ENCODE data around the gene SNX30.

The SNX30 gene

GRCh38 chr9:112900901-112901300 is 150.3 kb downstream of the SNX30 start:
- Histone ChIP-seq H3K36me3 (ENCODE audit: control insufficient read depth in 4 of 4, insufficient read depth in 4 of 4, low read length in 3 of 4) (no peaks in the 10 kb centered on the region), H3K4me3 (ENCODE audit: control insufficient read depth in 1 of 7, extremely low read depth in 1 of 7, insufficient read depth in 4 of 7, low read depth in 2 of 7, low read length in 6 of 7) (no peak overlapping the region), H3K27me3 (replicated peaks in 2 of 5; ENCODE audit: control insufficient read depth in 4 of 5, insufficient read depth in 5 of 5, low read length in 4 of 5) (peaks cover 0 to 26% (median 2%) of the 10 kb centered on the region in 5 experiments), H3K4me1 (ENCODE audit: control extremely low read depth in 1 of 4, control insufficient read depth in 4 of 4, insufficient read depth in 4 of 4, low read length in 3 of 4) (peaks cover 0 to 5% (median 1%) of the 10 kb centered on the region in 4 experiments), H3K27ac (ENCODE audit: insufficient read depth in 1 of 2, low read depth in 1 of 2, low read length in 2 of 2, poor library complexity in 1 of 2, severe bottlenecking in 2 of 2) (no peak overlapping the region), H3K9me3 (ENCODE audit: control extremely low read depth in 1 of 5, control insufficient read depth in 4 of 5, insufficient read depth in 2 of 5, low read depth in 1 of 5, low read length in 4 of 5) (no peaks in the 10 kb centered on the region)
- WGBS (ENCODE audit: insufficient coverage): 71% methylated on average over 1 of the region's 1 CpG
- no peak for DNase-seq
- ChIA-PET CTCF (interaction anchor here (8.2 kb wide), 1 partner anchor 59 kb away, joined by 111 read pairs; no protein-coding TSS in a partner anchor), POLR2A (no interaction called here)

- H3K4me1 ChIP-seq (ENCODE audit: control extremely low read depth in 1 of 4, control insufficient read depth in 4 of 4, insufficient read depth in 4 of 4, low read length in 3 of 4): no peaks in the 10 kb centered on the region
- ChIA-PET POLR2A (no interaction called here), CTCF (interaction anchor here (1.0 to 8.2 kb wide), 3 partner anchors 11 to 70 kb away, joined by 3 to 111 read pairs (median 4); no protein-coding TSS in a partner anchor)
- no peak overlapping the region for H3K4me3 ChIP-seq (ENCODE audit: control insufficient read depth in 1 of 7, extremely low read depth in 1 of 7, insufficient read depth in 4 of 7, low read depth in 2 of 7, low read length in 6 of 7)
- WGBS (ENCODE audit: insufficient coverage): 87% methylated on average over 4 of the region's 4 CpGs
- no peak overlapping the region for H3K27ac ChIP-seq (ENCODE audit: insufficient read depth in 1 of 2, low read depth in 1 of 2, low read length in 2 of 2, poor library complexity in 1 of 2, severe bottlenecking in 2 of 2)
- H3K27me3 ChIP-seq (replicated peaks in 2 of 5; ENCODE audit: control insufficient read depth in 4 of 5, insufficient read depth in 5 of 5, low read length in 4 of 5): peaks cover 0 to 11% (median 0%) of the 10 kb centered on the region in 5 experiments
- no peaks in the 10 kb centered on the region for H3K9me3 ChIP-seq (ENCODE audit: control extremely low read depth in 1 of 5, control insufficient read depth in 4 of 5, insufficient read depth in 2 of 5, low read depth in 1 of 5, low read length in 4 of 5)
- DNase-seq: no peak
- no peaks in the 10 kb centered on the region for H3K36me3 ChIP-seq (ENCODE audit: control insufficient read depth in 4 of 4, insufficient read depth in 4 of 4, low read length in 3 of 4)
Observed at GRCh38 chr9:112905084-112905483, 154.5 kb downstream of the SNX30 start.

GRCh38 chr9:112911736-112912135 is 161.2 kb downstream of the SNX30 start:
- H3K27ac ChIP-seq (ENCODE audit: insufficient read depth in 1 of 2, low read depth in 1 of 2, low read length in 2 of 2, poor library complexity in 1 of 2, severe bottlenecking in 2 of 2): no peak overlapping the region
- no peaks in the 10 kb centered on the region for H3K4me1 ChIP-seq (ENCODE audit: control extremely low read depth in 1 of 4, control insufficient read depth in 4 of 4, insufficient read depth in 4 of 4, low read length in 3 of 4)
- 100% methylated on average over 2 of the region's 2 CpGs for WGBS (ENCODE audit: insufficient coverage)
- peaks cover 0 to 5% (median 0%) of the 10 kb centered on the region in 5 experiments for H3K9me3 ChIP-seq (ENCODE audit: control extremely low read depth in 1 of 5, control insufficient read depth in 4 of 5, insufficient read depth in 2 of 5, low read depth in 1 of 5, low read length in 4 of 5)
- POLR2A ChIA-PET: no interaction called here
- no peaks in the 10 kb centered on the region for H3K36me3 ChIP-seq (ENCODE audit: control insufficient read depth in 4 of 4, insufficient read depth in 4 of 4, low read length in 3 of 4)
- no peak overlapping the region for H3K4me3 ChIP-seq (ENCODE audit: control insufficient read depth in 1 of 7, extremely low read depth in 1 of 7, insufficient read depth in 4 of 7, low read depth in 2 of 7, low read length in 6 of 7)
- CTCF ChIA-PET: interaction anchor here (1.5 to 3.4 kb wide), 2 partner anchors 11 to 22 kb away, joined by 3 to 15 read pairs; no protein-coding TSS in a partner anchor
- H3K27me3 ChIP-seq (replicated peaks in 2 of 5; ENCODE audit: control insufficient read depth in 4 of 5, insufficient read depth in 5 of 5, low read length in 4 of 5): peaks cover 0 to 2% (median 0%) of the 10 kb centered on the region in 5 experiments
- DNase-seq: no peak

GRCh38 chr9:112912636-112913035 is 162.1 kb downstream of the SNX30 start:
- no peak overlapping the region for H3K4me3 ChIP-seq (ENCODE audit: control insufficient read depth in 1 of 7, extremely low read depth in 1 of 7, insufficient read depth in 4 of 7, low read depth in 2 of 7, low read length in 6 of 7)
- H3K9me3 ChIP-seq (ENCODE audit: control extremely low read depth in 1 of 5, control insufficient read depth in 4 of 5, insufficient read depth in 2 of 5, low read depth in 1 of 5, low read length in 4 of 5): peaks cover 0 to 5% (median 0%) of the 10 kb centered on the region in 5 experiments
- 100% methylated on average over 3 of the region's 3 CpGs for WGBS (ENCODE audit: insufficient coverage)
- H3K27me3 ChIP-seq (replicated peaks in 2 of 5; ENCODE audit: control insufficient read depth in 4 of 5, insufficient read depth in 5 of 5, low read length in 4 of 5): peaks cover 0 to 2% (median 0%) of the 10 kb centered on the region in 5 experiments
- ChIA-PET CTCF (interaction anchor here (3.4 kb wide), 1 partner anchor 10 kb away, joined by 15 read pairs; no protein-coding TSS in a partner anchor), POLR2A (no interaction called here)
- no peaks in the 10 kb centered on the region for H3K4me1 ChIP-seq (ENCODE audit: control extremely low read depth in 1 of 4, control insufficient read depth in 4 of 4, insufficient read depth in 4 of 4, low read length in 3 of 4)
- no peaks in the 10 kb centered on the region for H3K36me3 ChIP-seq (ENCODE audit: control insufficient read depth in 4 of 4, insufficient read depth in 4 of 4, low read length in 3 of 4)
- no peak overlapping the region for H3K27ac ChIP-seq (ENCODE audit: insufficient read depth in 1 of 2, low read depth in 1 of 2, low read length in 2 of 2, poor library complexity in 1 of 2, severe bottlenecking in 2 of 2)
- no peak for DNase-seq

GRCh38 chr9:112913326-112913725 is 162.8 kb downstream of the SNX30 start:
- CTCF ChIA-PET: interaction anchor here (3.4 kb wide), 1 partner anchor 9 kb away, joined by 15 read pairs; no protein-coding TSS in a partner anchor
- Histone ChIP-seq H3K9me3 (ENCODE audit: control extremely low read depth in 1 of 5, control insufficient read depth in 4 of 5, insufficient read depth in 2 of 5, low read depth in 1 of 5, low read length in 4 of 5) (peaks cover 0 to 5% (median 0%) of the 10 kb centered on the region in 5 experiments), H3K27me3 (replicated peaks in 2 of 5; ENCODE audit: control insufficient read depth in 4 of 5, insufficient read depth in 5 of 5, low read length in 4 of 5) (peaks cover 0 to 2% (median 0%) of the 10 kb centered on the region in 5 experiments), H3K4me1 (ENCODE audit: control extremely low read depth in 1 of 4, control insufficient read depth in 4 of 4, insufficient read depth in 4 of 4, low read length in 3 of 4) (no peaks in the 10 kb centered on the region), H3K36me3 (ENCODE audit: control insufficient read depth in 4 of 4, insufficient read depth in 4 of 4, low read length in 3 of 4) (no peaks in the 10 kb centered on the region), H3K4me3 (ENCODE audit: control insufficient read depth in 1 of 7, extremely low read depth in 1 of 7, insufficient read depth in 4 of 7, low read depth in 2 of 7, low read length in 6 of 7) (no peak overlapping the region), H3K27ac (ENCODE audit: insufficient read depth in 1 of 2, low read depth in 1 of 2, low read length in 2 of 2, poor library complexity in 1 of 2, severe bottlenecking in 2 of 2) (no peak overlapping the region)
- 92% methylated on average over 4 of the region's 4 CpGs for WGBS (ENCODE audit: insufficient coverage)
- DNase-seq: no peak
- POLR2A ChIA-PET: no interaction called here

- Histone ChIP-seq H3K4me1 (ENCODE audit: control extremely low read depth in 1 of 4, control insufficient read depth in 4 of 4, insufficient read depth in 4 of 4, low read length in 3 of 4) (no peaks in the 10 kb centered on the region), H3K27me3 (replicated peaks in 2 of 5; ENCODE audit: control insufficient read depth in 4 of 5, insufficient read depth in 5 of 5, low read length in 4 of 5) (peaks cover 0 to 2% (median 0%) of the 10 kb centered on the region in 5 experiments), H3K27ac (ENCODE audit: insufficient read depth in 1 of 2, low read depth in 1 of 2, low read length in 2 of 2, poor library complexity in 1 of 2, severe bottlenecking in 2 of 2) (no peak overlapping the region), H3K36me3 (ENCODE audit: control insufficient read depth in 4 of 4, insufficient read depth in 4 of 4, low read length in 3 of 4) (no peaks in the 10 kb centered on the region), H3K9me3 (ENCODE audit: control extremely low read depth in 1 of 5, control insufficient read depth in 4 of 5, insufficient read depth in 2 of 5, low read depth in 1 of 5, low read length in 4 of 5) (peaks cover 0 to 5% (median 0%) of the 10 kb centered on the region in 5 experiments), H3K4me3 (ENCODE audit: control insufficient read depth in 1 of 7, extremely low read depth in 1 of 7, insufficient read depth in 4 of 7, low read depth in 2 of 7, low read length in 6 of 7) (no peak overlapping the region)
- ChIA-PET CTCF (no interaction called here), POLR2A (no interaction called here)
- no peak for DNase-seq
- no CpG with 5 or more reads among the region's 2 CpGs for WGBS (ENCODE audit: insufficient coverage)
Observed at GRCh38 chr9:112914524-112914923, 164.0 kb downstream of the SNX30 start.

- no peak for DNase-seq
- H3K4me1 ChIP-seq (ENCODE audit: control extremely low read depth in 1 of 4, control insufficient read depth in 4 of 4, insufficient read depth in 4 of 4, low read length in 3 of 4): no peaks in the 10 kb centered on the region
- H3K9me3 ChIP-seq (ENCODE audit: control extremely low read depth in 1 of 5, control insufficient read depth in 4 of 5, insufficient read depth in 2 of 5, low read depth in 1 of 5, low read length in 4 of 5): no peaks in the 10 kb centered on the region
- no peaks in the 10 kb centered on the region for H3K36me3 ChIP-seq (ENCODE audit: control insufficient read depth in 4 of 4, insufficient read depth in 4 of 4, low read length in 3 of 4)
- POLR2A ChIA-PET: no interaction called here
- no peak overlapping the region for H3K27ac ChIP-seq (ENCODE audit: insufficient read depth in 1 of 2, low read depth in 1 of 2, low read length in 2 of 2, poor library complexity in 1 of 2, severe bottlenecking in 2 of 2)
- no peak overlapping the region for H3K4me3 ChIP-seq (ENCODE audit: control insufficient read depth in 1 of 7, extremely low read depth in 1 of 7, insufficient read depth in 4 of 7, low read depth in 2 of 7, low read length in 6 of 7)
- WGBS (ENCODE audit: insufficient coverage): no CpG with 5 or more reads among the region's 1 CpG
- H3K27me3 ChIP-seq (replicated peaks in 2 of 5; ENCODE audit: control insufficient read depth in 4 of 5, insufficient read depth in 5 of 5, low read length in 4 of 5): peaks cover 0 to 2% (median 0%) of the 10 kb centered on the region in 5 experiments
- CTCF ChIA-PET: interaction anchor here (1.4 to 3.0 kb wide), 3 partner anchors 12 to 195 kb away, joined by 4 to 12 read pairs (median 5); no protein-coding TSS in a partner anchor
Observed at GRCh38 chr9:112917047-112917986, 166.8 kb downstream of the SNX30 start.

Measured in common myeloid progenitor, CD34-positive (primary cell).